ENCODE results near the gene PRPH. TPM values are rescaled to one million over a fixed set of nuclear protein-coding genes. Genes with fewer than 3 reads are reported as not detected.

PRPH gene
- polyA plus RNA-seq, 3 donors = not detected

- Histone ChIP-seq H2AFZ (ENCODE audit: insufficient read depth, low read depth, low read length, poor library complexity, severe bottlenecking) (no peak overlapping the region), H4K20me1 (ENCODE audit: insufficient read depth, low read length) (no peaks in the 10 kb centered on the region), H3K79me2 (ENCODE audit: insufficient read depth, low read length) (no peaks in the 10 kb centered on the region), H3K27me3 (ENCODE audit: control insufficient read depth in 2 of 2, insufficient read depth in 2 of 2, low read length in 2 of 2) (peaks cover 37 to 71% of the 10 kb centered on the region in 2 donors), H3K27ac (ENCODE audit: low read depth in 1 of 2, low read length in 2 of 2) (no peak overlapping the region), H3K4me1 (ENCODE audit: control insufficient read depth in 1 of 2, insufficient read depth in 2 of 2, low read length in 2 of 2) (peaks cover 13 to 30% of the 10 kb centered on the region in 2 donors), H3K9ac (ENCODE audit: insufficient read depth, low read length, poor library complexity, severe bottlenecking) (no peak overlapping the region), H3K36me3 (replicated peaks in 1 of 2; ENCODE audit: control insufficient read depth in 1 of 2, insufficient read depth in 2 of 2, low read length in 2 of 2) (no peaks in the 10 kb centered on the region), H3K9me3 (replicated peaks in 1 of 2; ENCODE audit: control insufficient read depth in 1 of 2, insufficient read depth in 1 of 2, low read length in 2 of 2) (peaks cover 0 to 13% of the 10 kb centered on the region in 2 donors), H3K4me2 (replicated peaks; ENCODE audit: extremely low read depth, low read length, poor library complexity, severe bottlenecking) (no peak overlapping the region), H3K4me3 (replicated peaks in 1 of 3; ENCODE audit: low read depth in 2 of 3, low read length in 3 of 3) (no peak overlapping the region)
- Mint-ChIP-seq H3K4me3 (peak overlapping the region in 1 of 2 donors; percentile 60), H3K36me3 (peaks cover 0 to 8% of the 10 kb centered on the region in 2 donors), H3K9me3 (peaks cover 0 to 27% (median 9%) of the 10 kb centered on the region in 7 donors), H3K27me3 (ENCODE audit: low read depth in 3 of 3) (peaks cover 66 to 93% (median 77%) of the 10 kb centered on the region in 3 donors), H3K4me1 (peaks cover 25% of the 10 kb centered on the region), H3K27ac (no peak overlapping the region)
- no CpG with 5 or more reads among the region's 5 CpGs for WGBS (ENCODE audit: insufficient coverage)
- no peak for TF ChIP-seq CTCF (IDR thresholded peaks at IDR 0.05)
- DNase-seq = no peak
- intact Hi-C loops (cut with micrococcal nuclease) = loop anchor here (10.0 kb wide), 1 partner anchor 220 kb away; no protein-coding TSS in a partner anchor
Measured at GRCh38 chr12:49294804-49295081, 204 bp upstream of the PRPH start.

- H3K27me3 Mint-ChIP-seq (ENCODE audit: low read depth in 3 of 3) = peaks cover 70 to 92% (median 74%) of the 10 kb centered on the region in 3 donors
- Histone ChIP-seq H3K4me2 (replicated peaks; ENCODE audit: extremely low read depth, low read length, poor library complexity, severe bottlenecking) (peak overlapping the region; percentile 61), H3K79me2 (ENCODE audit: insufficient read depth, low read length) (no peaks in the 10 kb centered on the region), H3K9ac (ENCODE audit: insufficient read depth, low read length, poor library complexity, severe bottlenecking) (no peak overlapping the region), H2AFZ (ENCODE audit: insufficient read depth, low read depth, low read length, poor library complexity, severe bottlenecking) (peak overlapping the region; percentile 49), H3K4me3 (replicated peaks in 1 of 3; ENCODE audit: low read depth in 2 of 3, low read length in 3 of 3) (peak overlapping the region in 2 of 3 experiments; percentile 3 to 60), H3K4me1 (ENCODE audit: control insufficient read depth in 1 of 2, insufficient read depth in 2 of 2, low read length in 2 of 2) (peaks cover 13 to 30% of the 10 kb centered on the region in 2 donors), H4K20me1 (ENCODE audit: insufficient read depth, low read length) (no peaks in the 10 kb centered on the region), H3K36me3 (replicated peaks in 1 of 2; ENCODE audit: control insufficient read depth in 1 of 2, insufficient read depth in 2 of 2, low read length in 2 of 2) (no peaks in the 10 kb centered on the region), H3K27me3 (ENCODE audit: control insufficient read depth in 2 of 2, insufficient read depth in 2 of 2, low read length in 2 of 2) (peaks cover 37 to 73% of the 10 kb centered on the region in 2 donors), H3K27ac (ENCODE audit: low read depth in 1 of 2, low read length in 2 of 2) (no peak overlapping the region), H3K9me3 (replicated peaks in 1 of 2; ENCODE audit: control insufficient read depth in 1 of 2, insufficient read depth in 1 of 2, low read length in 2 of 2) (peaks cover 0 to 13% of the 10 kb centered on the region in 2 donors)
- peaks cover 25% of the 10 kb centered on the region for H3K4me1 Mint-ChIP-seq
- 16% methylated on average over 33 of the region's 54 CpGs for WGBS (ENCODE audit: insufficient coverage)
- intact Hi-C loops (cut with micrococcal nuclease) = loop anchor here (10.0 kb wide), 1 partner anchor 219 kb away; no protein-coding TSS in a partner anchor
- DNase-seq = peak; percentile 27 to 47 (median 38)
- peaks cover 0 to 8% of the 10 kb centered on the region in 2 donors for H3K36me3 Mint-ChIP-seq
- peak; percentile 90 for TF ChIP-seq CTCF (IDR thresholded peaks at IDR 0.05)
- peak overlapping the region; percentile 60 to 83 for H3K4me3 Mint-ChIP-seq
- H3K9me3 Mint-ChIP-seq = peaks cover 0 to 26% (median 9%) of the 10 kb centered on the region in 7 donors
- no peak overlapping the region for H3K27ac Mint-ChIP-seq
Measured at GRCh38 chr12:49296034-49296835, 1.3 kb downstream of the PRPH start.
